ENCODE measurements around the gene MYO3B.

MYO3B gene

GRCh38 chr2:170500770-170501169, 322.8 kb downstream of the MYO3B start:
- H3K27me3 ChIP-seq (ENCODE audit: insufficient read depth, low read depth, severe bottlenecking), result no peaks in the 10 kb centered on the region
- DNase-seq, result no peak
- no peak overlapping the region for H3K4me3 ChIP-seq (ENCODE audit: low read depth, low read length)
- H3K27ac ChIP-seq, result no peak overlapping the region
- no peaks in the 10 kb centered on the region for H3K9me3 ChIP-seq (ENCODE audit: severe bottlenecking)
- TF ChIP-seq CTCF (IDR thresholded peaks at IDR 0.05; ENCODE audit: low read depth, low read length), result no peak
- H3K36me3 ChIP-seq, result no peaks in the 10 kb centered on the region

GRCh38 chr2:170501421-170502043, 323.6 kb downstream of the MYO3B start:
- TF ChIP-seq CTCF (IDR thresholded peaks at IDR 0.05; ENCODE audit: low read depth, low read length), result no peak
- no peak for DNase-seq
- H3K27me3 ChIP-seq (ENCODE audit: insufficient read depth, low read depth, severe bottlenecking), result no peaks in the 10 kb centered on the region
- H3K27ac ChIP-seq, result no peak overlapping the region
- H3K4me3 ChIP-seq (ENCODE audit: low read depth, low read length), result no peak overlapping the region
- no peaks in the 10 kb centered on the region for H3K36me3 ChIP-seq
- H3K9me3 ChIP-seq (ENCODE audit: severe bottlenecking), result no peaks in the 10 kb centered on the region

GRCh38 chr2:170502361-170503130, 324.6 kb downstream of the MYO3B start:
- Histone ChIP-seq H3K27ac (no peak overlapping the region), H3K4me3 (ENCODE audit: low read depth, low read length) (no peak overlapping the region), H3K9me3 (ENCODE audit: severe bottlenecking) (no peaks in the 10 kb centered on the region), H3K36me3 (no peaks in the 10 kb centered on the region), H3K27me3 (ENCODE audit: insufficient read depth, low read depth, severe bottlenecking) (no peaks in the 10 kb centered on the region)
- TF ChIP-seq CTCF (IDR thresholded peaks at IDR 0.05; ENCODE audit: low read depth, low read length), result no peak
- no peak for DNase-seq

- H3K36me3 ChIP-seq, result no peaks in the 10 kb centered on the region
- no peak for DNase-seq
- no peaks in the 10 kb centered on the region for H3K9me3 ChIP-seq (ENCODE audit: severe bottlenecking)
- no peak overlapping the region for H3K4me3 ChIP-seq (ENCODE audit: low read depth, low read length)
- no peak for TF ChIP-seq CTCF (IDR thresholded peaks at IDR 0.05; ENCODE audit: low read depth, low read length)
- no peaks in the 10 kb centered on the region for H3K27me3 ChIP-seq (ENCODE audit: insufficient read depth, low read depth, severe bottlenecking)
- no peak overlapping the region for H3K27ac ChIP-seq
These were observed 325.6 kb downstream of the MYO3B start for GRCh38 chr2:170503563-170503962.

- DNase-seq, result no peak
- Histone ChIP-seq H3K27ac (no peak overlapping the region), H3K36me3 (no peaks in the 10 kb centered on the region), H3K4me3 (ENCODE audit: low read depth, low read length) (no peak overlapping the region), H3K9me3 (ENCODE audit: severe bottlenecking) (no peaks in the 10 kb centered on the region), H3K27me3 (ENCODE audit: insufficient read depth, low read depth, severe bottlenecking) (no peaks in the 10 kb centered on the region)
- no peak for TF ChIP-seq CTCF (IDR thresholded peaks at IDR 0.05; ENCODE audit: low read depth, low read length)
These were observed 326.2 kb downstream of the MYO3B start for GRCh38 chr2:170503971-170504809.
